Stimulated activated naive B cell treated with anti-CD40 and anti-IgM and Interleukin-4, amounts not matched to agents 10 μg/mL and 1 μg/mL and 100 μg/mL, for 72 hours (primary cell): ENCODE measurements around the gene PALMD.
A peak's percentile ranks its signal among the peaks of the same experiment; 100 is the strongest.

ENCODE experiments used
- ATAC-seq, 2 donors: fragments of 150-1000 bp; cut with Tn5 transposase; replicated peaks; 2 replicates each; pipeline ENCODE4 v1.10.0; 2021; ENCODE audit warnings: moderate library complexity in 1 of 2
- DNase-seq: peaks from one replicate; pipeline ENCODE4 v3.0.0; 2021
- H3K27ac Mint-ChIP-seq: one replicate; pipeline ENCODE4 v1.8.0; 2022; ENCODE audit warnings: mild to moderate bottlenecking, mixed read lengths
- H3K27me3 Mint-ChIP-seq, 2 donors: one replicate each; pipeline ENCODE4 v1.8.0; 2022; ENCODE audit warnings: mixed read lengths in 2 of 2
- H3K36me3 Mint-ChIP-seq, 2 donors: one replicate each; pipeline ENCODE4 v1.8.0; 2022; ENCODE audit warnings: mixed read lengths in 2 of 2, mild to moderate bottlenecking in 1 of 2
- H3K4me1 Mint-ChIP-seq, 2 donors: one replicate each; pipeline ENCODE4 v1.8.0; 2022; ENCODE audit warnings: mixed read lengths in 2 of 2, mild to moderate bottlenecking in 1 of 2
- H3K4me3 Mint-ChIP-seq, 2 donors: one replicate each; pipeline ENCODE4 v1.8.0; 2022; ENCODE audit warnings: mild to moderate bottlenecking in 2 of 2, mixed read lengths in 2 of 2, moderate library complexity in 1 of 2
- H3K9me3 Mint-ChIP-seq, 2 donors: one replicate each; pipeline ENCODE4 v1.8.0; 2022; ENCODE audit warnings: mixed read lengths in 2 of 2, mild to moderate bottlenecking in 1 of 2

Gene PALMD, protein sequence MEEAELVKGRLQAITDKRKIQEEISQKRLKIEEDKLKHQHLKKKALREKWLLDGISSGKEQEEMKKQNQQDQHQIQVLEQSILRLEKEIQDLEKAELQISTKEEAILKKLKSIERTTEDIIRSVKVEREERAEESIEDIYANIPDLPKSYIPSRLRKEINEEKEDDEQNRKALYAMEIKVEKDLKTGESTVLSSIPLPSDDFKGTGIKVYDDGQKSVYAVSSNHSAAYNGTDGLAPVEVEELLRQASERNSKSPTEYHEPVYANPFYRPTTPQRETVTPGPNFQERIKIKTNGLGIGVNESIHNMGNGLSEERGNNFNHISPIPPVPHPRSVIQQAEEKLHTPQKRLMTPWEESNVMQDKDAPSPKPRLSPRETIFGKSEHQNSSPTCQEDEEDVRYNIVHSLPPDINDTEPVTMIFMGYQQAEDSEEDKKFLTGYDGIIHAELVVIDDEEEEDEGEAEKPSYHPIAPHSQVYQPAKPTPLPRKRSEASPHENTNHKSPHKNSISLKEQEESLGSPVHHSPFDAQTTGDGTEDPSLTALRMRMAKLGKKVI

DNA sequence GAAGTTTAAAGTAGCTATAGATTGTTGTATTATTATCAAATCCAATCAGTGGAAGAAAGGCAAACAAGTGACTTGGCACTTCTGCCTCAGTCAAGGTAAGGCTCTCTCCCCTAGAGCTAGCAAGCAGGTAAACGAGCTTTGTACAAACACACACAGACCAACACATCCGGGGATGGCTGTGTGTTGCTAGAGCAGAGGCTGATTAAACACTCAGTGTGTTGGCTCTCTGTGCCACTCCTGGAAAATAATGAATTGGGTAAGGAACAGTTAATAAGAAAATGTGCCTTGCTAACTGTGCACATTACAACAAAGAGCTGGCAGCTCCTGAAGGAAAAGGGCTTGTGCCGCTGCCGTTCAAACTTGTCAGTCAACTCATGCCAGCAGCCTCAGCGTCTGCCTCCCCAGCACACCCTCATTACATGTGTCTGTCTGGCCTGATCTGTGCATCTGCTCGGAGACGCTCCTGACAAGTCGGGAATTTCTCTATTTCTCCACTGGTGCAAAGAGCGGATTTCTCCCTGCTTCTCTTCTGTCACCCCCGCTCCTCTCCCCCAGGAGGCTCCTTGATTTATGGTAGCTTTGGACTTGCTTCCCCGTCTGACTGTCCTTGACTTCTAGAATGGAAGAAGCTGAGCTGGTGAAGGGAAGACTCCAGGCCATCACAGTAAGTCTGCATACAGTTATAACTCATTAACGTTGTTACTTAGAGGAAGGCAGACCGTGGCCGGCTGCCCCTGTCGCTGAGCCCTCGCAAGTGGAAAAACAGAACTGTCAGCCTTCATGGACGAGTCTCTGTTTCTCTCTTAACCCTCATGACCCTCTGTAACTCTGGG, at the start of gene PALMD:
PALMD (plus strand) TSS at position 415 of the 833 bp plus-strand sequence; CDS start at position 620, 205 bp downstream.
- no peak within 1 kb of the TSS for H3K4me3 Mint-ChIP-seq
- H3K27me3 Mint-ChIP-seq: peaks cover 12% of the 10 kb centered on the region in 2 donors
- DNase-seq (no peak), ATAC-seq (peak in 1 of 2 donors; percentile 7)
- peaks cover 0 to 3% of the 10 kb centered on the region in 2 donors for H3K4me1 Mint-ChIP-seq
- no peaks in the 10 kb centered on the region for H3K9me3 Mint-ChIP-seq
- no peak within 1 kb of the TSS for H3K27ac Mint-ChIP-seq
- H3K36me3 Mint-ChIP-seq: no peaks in the 10 kb centered on the region

DNA sequence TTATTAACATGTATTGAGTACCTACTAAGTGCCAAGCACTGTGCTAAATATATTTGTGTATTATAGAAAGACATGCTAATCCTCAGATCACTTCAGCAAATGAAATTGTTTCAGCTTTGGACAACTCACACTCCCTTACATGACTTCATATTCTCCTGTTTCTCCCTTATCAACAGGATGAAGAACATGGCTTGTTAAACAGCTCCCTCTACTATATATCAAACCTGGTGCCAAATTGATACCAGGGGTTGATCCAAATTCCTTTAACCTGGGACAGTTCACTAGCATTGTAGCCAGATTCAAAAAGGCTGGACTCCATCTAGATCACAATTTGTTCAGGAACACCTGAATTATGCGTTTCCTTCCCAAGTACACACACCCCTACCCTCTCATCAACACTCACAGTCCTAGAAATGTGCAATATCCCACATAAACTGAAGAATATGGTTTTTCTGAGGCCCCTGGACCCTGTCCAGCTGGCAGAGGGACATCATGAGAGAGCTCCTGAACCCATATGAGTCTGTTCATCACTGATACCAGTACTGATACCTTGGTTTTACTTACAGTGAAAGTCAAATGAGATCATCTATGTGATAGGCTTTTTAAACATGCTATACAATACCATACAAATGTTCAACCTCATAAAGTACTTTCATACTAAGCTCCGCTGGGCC, 47.0 kb upstream of the PALMD start:
- no peak for DNase-seq
- no peak overlapping the region for H3K4me3 Mint-ChIP-seq
- H3K36me3 Mint-ChIP-seq: no peaks in the 10 kb centered on the region
- H3K27ac Mint-ChIP-seq: no peak overlapping the region
- peaks cover 0 to 5% of the 10 kb centered on the region in 2 donors for H3K9me3 Mint-ChIP-seq
- no peak for ATAC-seq
- peaks cover 0 to 9% of the 10 kb centered on the region in 2 donors for H3K27me3 Mint-ChIP-seq
- no peaks in the 10 kb centered on the region for H3K4me1 Mint-ChIP-seq

DNA sequence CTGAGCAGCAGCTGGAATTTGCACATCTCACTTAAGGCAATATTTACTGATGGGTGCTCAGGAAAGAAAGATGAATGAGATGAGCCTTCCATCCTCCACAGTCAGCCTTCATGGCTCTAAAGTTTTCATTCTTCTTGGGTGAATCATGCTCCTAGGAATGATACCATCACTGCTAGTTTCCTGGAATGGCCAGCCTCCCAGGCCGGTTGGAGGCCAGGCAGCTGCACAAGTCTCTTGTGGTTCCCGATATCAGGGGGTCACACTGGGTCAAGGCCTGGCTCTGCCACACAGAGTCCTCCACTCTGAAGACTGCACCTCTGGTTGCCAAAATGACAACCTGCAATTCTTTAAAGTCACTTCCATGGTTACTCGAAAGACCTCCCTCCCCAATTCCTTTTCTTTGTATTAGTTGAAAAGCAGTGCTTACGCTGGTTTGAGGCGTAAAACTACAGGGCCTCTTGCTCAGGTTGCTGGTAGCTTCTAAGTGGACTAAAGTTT, 46.2 kb upstream of the PALMD start:
- DNase-seq (no peak), ATAC-seq (no peak)
- H3K4me3 Mint-ChIP-seq: no peak overlapping the region
- H3K4me1 Mint-ChIP-seq: no peaks in the 10 kb centered on the region
- H3K27ac Mint-ChIP-seq: no peak overlapping the region
- H3K9me3 Mint-ChIP-seq: peaks cover 0 to 5% of the 10 kb centered on the region in 2 donors
- peaks cover 0 to 9% of the 10 kb centered on the region in 2 donors for H3K27me3 Mint-ChIP-seq
- H3K36me3 Mint-ChIP-seq: no peaks in the 10 kb centered on the region

DNA sequence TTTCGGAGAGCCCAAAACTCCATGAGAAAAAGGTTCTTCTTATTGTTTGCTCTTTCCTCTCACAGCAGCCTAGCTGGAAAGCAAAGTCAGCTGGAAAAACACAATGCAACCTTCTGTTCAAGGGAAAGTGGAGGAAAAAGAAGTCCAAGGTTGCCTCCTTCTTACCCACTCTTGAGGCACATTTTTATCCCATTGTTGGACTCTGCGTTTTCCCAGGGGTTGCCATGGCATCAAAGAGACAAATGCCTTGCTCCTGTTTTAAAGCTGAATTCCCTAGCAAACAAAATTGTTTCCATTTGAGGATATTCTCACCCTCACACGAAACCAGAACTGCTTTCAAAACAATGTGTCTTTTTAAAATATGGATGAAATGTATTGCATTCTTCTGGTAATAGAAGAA, 45.1 kb upstream of the PALMD start:
- Mint-ChIP-seq H3K36me3 (no peaks in the 10 kb centered on the region), H3K27ac (no peak overlapping the region), H3K4me3 (no peak overlapping the region), H3K27me3 (peaks cover 0 to 9% of the 10 kb centered on the region in 2 donors), H3K4me1 (no peaks in the 10 kb centered on the region), H3K9me3 (peaks cover 0 to 5% of the 10 kb centered on the region in 2 donors)
- ATAC-seq (no peak), DNase-seq (no peak)

DNA sequence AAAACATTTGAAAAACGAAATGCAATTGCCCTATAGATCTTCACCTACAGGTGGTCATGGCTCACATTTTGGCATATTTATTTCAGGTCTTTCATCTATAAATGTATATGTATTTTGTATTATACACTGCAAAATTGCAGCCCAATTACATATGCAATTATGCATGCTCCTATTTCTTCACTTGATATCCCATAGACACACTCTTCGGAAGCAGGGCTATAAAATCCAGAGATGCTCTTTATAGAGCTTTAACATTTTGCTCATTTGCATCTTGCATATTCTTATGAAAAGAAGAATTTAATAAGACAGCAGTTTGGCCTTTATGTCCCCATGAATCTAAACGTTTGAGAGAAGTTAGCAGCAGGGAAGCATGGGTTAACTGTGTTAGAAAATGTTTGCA, 44.7 kb upstream of the PALMD start:
- Mint-ChIP-seq H3K36me3 (no peaks in the 10 kb centered on the region), H3K27ac (no peak overlapping the region), H3K27me3 (peaks cover 0 to 9% of the 10 kb centered on the region in 2 donors), H3K9me3 (peaks cover 0 to 8% of the 10 kb centered on the region in 2 donors), H3K4me3 (no peak overlapping the region), H3K4me1 (no peaks in the 10 kb centered on the region)
- ATAC-seq (no peak), DNase-seq (no peak)

DNA sequence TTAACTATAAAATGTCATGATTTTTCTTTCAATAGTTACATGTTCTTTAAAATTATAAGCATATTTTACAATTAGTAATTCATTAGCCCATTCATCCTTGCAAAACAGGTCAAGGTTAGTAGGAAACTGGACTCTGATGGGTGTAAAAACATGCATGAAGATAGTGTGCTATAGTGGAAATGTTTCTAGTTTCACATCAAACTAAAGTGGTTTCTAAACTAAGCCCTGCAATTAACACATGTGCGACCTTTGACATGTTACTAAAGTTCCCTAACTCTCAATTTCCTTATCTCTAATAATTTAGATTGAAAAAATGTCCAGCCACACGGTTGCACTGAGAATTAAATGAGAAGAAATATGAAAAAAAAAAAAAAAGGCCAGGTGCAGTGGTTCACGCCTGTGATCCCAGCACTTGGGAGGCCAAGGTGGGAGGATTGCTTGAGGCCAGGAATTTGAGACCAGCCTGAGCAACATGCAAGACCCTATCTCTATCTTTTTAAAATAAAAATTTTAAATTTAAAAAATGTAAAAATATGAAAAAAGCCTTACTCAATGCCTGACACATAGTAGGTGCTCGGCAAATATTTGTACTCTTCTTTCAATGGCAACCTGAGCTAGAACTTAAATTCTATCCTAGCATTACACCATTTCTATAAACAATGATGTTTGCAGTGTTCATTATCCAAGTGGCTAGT, 44.1 kb upstream of the PALMD start:
- Mint-ChIP-seq H3K4me1 (no peaks in the 10 kb centered on the region), H3K27ac (no peak overlapping the region), H3K36me3 (no peaks in the 10 kb centered on the region), H3K9me3 (peaks cover 0 to 9% of the 10 kb centered on the region in 2 donors), H3K4me3 (no peak overlapping the region), H3K27me3 (peaks cover 0 to 7% of the 10 kb centered on the region in 2 donors)
- DNase-seq (no peak), ATAC-seq (no peak)

DNA sequence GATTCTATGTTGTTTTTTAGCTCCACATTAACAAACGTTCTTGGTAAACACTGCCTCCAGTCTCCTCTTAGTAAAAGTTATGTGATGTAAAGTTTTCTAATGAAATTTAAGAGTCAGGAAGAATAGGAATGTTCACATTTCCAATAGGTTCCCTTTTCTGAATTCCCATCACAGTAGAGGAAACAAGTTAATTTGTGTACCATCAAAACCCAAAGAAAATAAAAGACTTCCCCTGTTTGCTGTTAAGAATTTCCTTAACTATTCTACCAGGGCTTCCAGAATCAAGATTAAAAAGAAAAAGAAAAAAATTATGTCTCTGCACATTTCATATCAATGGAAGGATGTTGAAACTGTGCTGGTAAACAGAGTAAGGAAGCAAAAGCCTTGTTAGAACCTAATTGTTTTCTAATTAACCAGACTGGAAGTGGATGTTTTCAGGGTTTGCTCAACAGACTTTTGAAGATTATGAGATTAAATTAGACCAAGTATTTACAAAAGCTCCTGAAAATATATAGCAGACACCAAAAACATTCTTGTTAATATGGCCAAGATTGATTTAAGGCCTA, 43.4 kb upstream of the PALMD start:
- Mint-ChIP-seq H3K9me3 (peaks cover 0 to 5% of the 10 kb centered on the region in 2 donors), H3K36me3 (no peaks in the 10 kb centered on the region), H3K27ac (no peak overlapping the region), H3K4me3 (no peak overlapping the region), H3K4me1 (no peaks in the 10 kb centered on the region), H3K27me3 (peaks cover 0 to under 1% of the 10 kb centered on the region in 2 donors)
- no peak for DNase-seq
- ATAC-seq: no peak

DNA sequence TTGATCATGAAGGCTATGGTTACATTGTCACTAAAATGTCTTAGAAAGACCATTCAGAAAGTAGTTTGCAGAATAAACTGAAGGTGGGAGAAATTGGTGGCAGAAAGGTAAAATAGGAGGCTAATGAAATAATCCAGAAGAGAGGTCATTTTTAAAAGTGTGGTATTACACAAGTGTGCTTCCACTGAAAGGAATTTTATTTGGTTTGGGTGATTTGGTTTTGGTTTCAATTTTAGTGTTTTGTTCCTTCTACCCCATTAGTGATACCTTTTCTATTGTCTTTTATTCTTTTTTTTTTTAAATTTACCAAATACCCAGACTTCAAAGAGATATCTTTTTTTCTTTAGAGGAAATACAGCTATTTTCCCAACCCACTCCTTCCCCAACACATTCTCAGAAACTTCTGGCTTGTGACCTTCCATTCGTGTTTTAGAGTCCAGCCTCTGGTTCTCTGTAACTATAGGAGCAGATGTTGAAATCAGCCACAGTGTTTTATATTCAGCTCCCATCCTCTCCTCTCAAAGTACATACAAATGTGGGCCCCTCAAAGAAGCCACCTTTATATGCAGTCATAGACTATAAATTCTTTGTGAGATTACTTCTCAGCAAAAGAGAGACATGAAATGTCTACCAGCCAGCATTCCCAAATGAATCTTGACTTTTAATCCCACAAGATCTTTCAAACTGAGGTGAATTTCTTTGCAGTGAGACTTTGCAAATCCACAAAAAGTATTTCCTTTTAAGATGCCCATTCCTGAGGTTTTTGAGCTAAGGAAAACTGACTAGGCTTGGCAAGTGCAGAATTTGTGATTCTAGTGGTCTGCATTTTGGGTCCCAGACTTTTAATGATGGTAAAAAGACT, 42.0 kb upstream of the PALMD start:
- Mint-ChIP-seq H3K27ac (no peak overlapping the region), H3K4me3 (no peak overlapping the region), H3K4me1 (no peaks in the 10 kb centered on the region), H3K36me3 (no peaks in the 10 kb centered on the region), H3K27me3 (no peaks in the 10 kb centered on the region), H3K9me3 (peaks cover 2 to 4% of the 10 kb centered on the region in 2 donors)
- DNase-seq: no peak
- no peak for ATAC-seq

DNA sequence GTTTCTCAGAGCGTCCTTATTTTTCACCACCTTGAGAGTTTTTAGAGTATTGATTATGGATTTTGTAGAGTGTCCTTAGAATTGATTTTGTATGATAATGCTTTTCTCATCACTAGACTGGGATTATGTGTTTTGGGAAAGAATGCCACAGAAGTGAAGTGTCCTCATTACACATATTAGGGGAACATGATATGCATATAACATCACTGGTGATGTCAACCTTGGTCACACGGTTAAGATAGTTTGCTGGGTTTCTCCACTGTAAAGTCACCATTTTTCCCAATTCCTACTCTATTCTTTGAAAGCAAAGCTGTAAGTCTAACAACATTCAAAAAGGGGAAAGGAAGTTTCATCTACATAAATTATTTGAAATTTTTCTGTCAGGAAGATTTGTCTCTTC, 39.6 kb upstream of the PALMD start:
- no peaks in the 10 kb centered on the region for H3K36me3 Mint-ChIP-seq
- no peaks in the 10 kb centered on the region for H3K27me3 Mint-ChIP-seq
- H3K9me3 Mint-ChIP-seq: peaks cover 2 to 4% of the 10 kb centered on the region in 2 donors
- H3K27ac Mint-ChIP-seq: no peak overlapping the region
- H3K4me1 Mint-ChIP-seq: no peaks in the 10 kb centered on the region
- H3K4me3 Mint-ChIP-seq: no peak overlapping the region
- ATAC-seq (no peak), DNase-seq (no peak)

DNA sequence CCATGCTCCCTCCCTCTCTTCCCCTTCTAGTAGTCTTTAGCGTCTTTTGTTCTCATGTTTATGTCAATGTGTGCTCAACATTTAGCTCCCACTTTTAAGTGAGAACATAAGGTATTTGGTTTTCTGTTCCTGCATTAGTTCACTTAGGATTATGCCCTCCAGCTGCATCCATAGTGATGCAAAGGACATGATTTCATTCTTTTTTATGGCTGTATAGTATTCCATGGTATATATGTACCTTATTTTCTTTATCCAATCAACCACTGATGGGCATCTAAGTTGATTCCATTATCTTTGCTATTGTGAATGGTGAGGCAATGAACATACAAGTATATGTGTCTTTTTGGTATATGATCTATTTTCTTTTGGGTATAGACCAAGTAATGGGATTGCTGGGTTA, 38.3 kb upstream of the PALMD start:
- H3K9me3 Mint-ChIP-seq: peaks cover 2 to 4% of the 10 kb centered on the region in 2 donors
- no peak for ATAC-seq
- no peaks in the 10 kb centered on the region for H3K4me1 Mint-ChIP-seq
- DNase-seq: no peak
- no peaks in the 10 kb centered on the region for H3K36me3 Mint-ChIP-seq
- H3K27me3 Mint-ChIP-seq: no peaks in the 10 kb centered on the region
- no peak overlapping the region for H3K4me3 Mint-ChIP-seq
- no peak overlapping the region for H3K27ac Mint-ChIP-seq

DNA sequence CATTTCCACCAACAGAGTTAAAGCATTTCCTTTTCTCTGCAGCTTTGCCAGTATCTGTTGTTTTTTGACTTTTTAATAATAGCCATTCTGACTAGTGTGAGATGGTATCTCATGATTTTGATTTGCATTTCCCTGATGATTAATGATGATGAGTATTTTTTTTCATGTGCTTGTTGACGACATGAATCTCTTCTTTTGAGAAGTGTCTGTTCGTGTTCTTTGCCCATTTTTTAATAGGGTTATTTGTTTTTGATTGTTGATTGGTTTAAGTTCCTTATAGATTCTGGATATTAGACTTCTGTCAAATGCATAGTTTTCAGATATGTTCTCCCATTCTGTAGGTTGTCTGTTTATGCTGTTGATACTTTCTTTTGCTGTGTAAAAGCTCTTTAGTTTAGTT, 37.9 kb upstream of the PALMD start:
- no peak overlapping the region for H3K27ac Mint-ChIP-seq
- H3K9me3 Mint-ChIP-seq: peaks cover 2 to 4% of the 10 kb centered on the region in 2 donors
- H3K27me3 Mint-ChIP-seq: no peaks in the 10 kb centered on the region
- DNase-seq: no peak
- no peak for ATAC-seq
- no peaks in the 10 kb centered on the region for H3K4me1 Mint-ChIP-seq
- no peaks in the 10 kb centered on the region for H3K36me3 Mint-ChIP-seq
- H3K4me3 Mint-ChIP-seq: no peak overlapping the region

DNA sequence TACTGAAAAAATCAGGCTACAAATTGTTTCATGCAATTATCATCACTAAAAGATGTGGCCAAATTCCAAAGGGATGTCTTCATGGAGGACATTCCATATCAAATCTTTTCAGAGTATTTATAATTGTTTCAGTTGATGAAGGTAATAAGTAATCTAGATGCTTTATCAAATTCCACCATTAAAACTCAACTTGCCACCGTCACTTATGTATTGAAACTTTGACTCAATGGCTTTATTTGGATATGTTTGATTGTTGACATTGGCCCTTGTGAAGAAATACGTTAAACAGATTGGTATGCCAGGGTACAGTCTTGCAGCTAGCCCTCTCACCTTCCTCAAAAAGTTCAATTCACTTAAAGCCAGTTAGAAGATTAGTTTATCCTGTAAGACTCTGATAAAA, 32.2 kb upstream of the PALMD start:
- H3K27ac Mint-ChIP-seq: no peak overlapping the region
- no peaks in the 10 kb centered on the region for H3K4me1 Mint-ChIP-seq
- no peak for DNase-seq
- H3K9me3 Mint-ChIP-seq: no peaks in the 10 kb centered on the region
- no peaks in the 10 kb centered on the region for H3K36me3 Mint-ChIP-seq
- no peak for ATAC-seq
- no peak overlapping the region for H3K4me3 Mint-ChIP-seq
- H3K27me3 Mint-ChIP-seq: no peaks in the 10 kb centered on the region

DNA sequence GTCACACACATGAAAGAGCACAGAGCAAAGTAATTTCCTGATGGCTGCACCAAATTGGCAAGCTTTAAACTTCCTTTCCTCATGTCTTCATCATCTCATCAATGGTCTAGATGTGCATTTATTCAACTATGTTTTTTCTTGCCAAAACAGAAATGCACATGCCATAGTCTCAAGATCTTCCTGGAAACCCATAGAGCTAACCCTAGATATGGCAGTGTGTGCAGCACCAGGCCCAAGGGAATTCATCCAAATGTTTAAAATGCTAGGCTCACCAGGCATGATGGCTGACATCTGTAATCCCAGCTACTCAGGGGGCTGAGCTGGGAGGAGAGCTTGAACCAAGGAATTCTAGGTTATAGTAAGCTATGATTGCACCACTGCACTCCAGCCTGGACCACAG, 31.2 kb upstream of the PALMD start:
- Mint-ChIP-seq H3K4me3 (no peak overlapping the region), H3K9me3 (no peaks in the 10 kb centered on the region), H3K4me1 (no peaks in the 10 kb centered on the region), H3K27ac (no peak overlapping the region), H3K27me3 (no peaks in the 10 kb centered on the region), H3K36me3 (no peaks in the 10 kb centered on the region)
- DNase-seq (no peak), ATAC-seq (no peak)
